ENCODE data around the gene MYPOP.

Gene MYPOP

GRCh38 chr19:45842198-45842597, 60.2 kb downstream of the MYPOP start:
- peak in 2 of 10 donors; percentile 77 for DNase-seq
- intact Hi-C loops (cut with DNase I) = no loop called here
